Mucosa of stomach (tissue), 1 donor: ENCODE measurements around the gene TMEM242.
"Not testable (repeated sequence)": the region's sequence is repeated elsewhere in the genome, so short reads cannot be mapped to it uniquely, and the experiment has no call there.

ENCODE experiments used
- H3K27me3 ChIP-seq: one replicate; pipeline ENCODE4 v1.7.0; 2013; ENCODE audit warnings: mild to moderate bottlenecking, low read length; ENCODE audit not compliant: control insufficient read depth, insufficient read depth
- H3K36me3 ChIP-seq: one replicate; pipeline ENCODE4 v1.7.0; 2013; ENCODE audit warnings: low read length; ENCODE audit not compliant: control insufficient read depth, insufficient read depth
- H3K4me1 ChIP-seq: one replicate; pipeline ENCODE4 v1.7.0; 2013; ENCODE audit warnings: mild to moderate bottlenecking, low read length; ENCODE audit not compliant: control insufficient read depth, insufficient read depth
- H3K4me3 ChIP-seq: one replicate; pipeline ENCODE4 v1.7.0; 2013; ENCODE audit warnings: low read length
- H3K9ac ChIP-seq: one replicate; pipeline ENCODE4 v1.7.0; 2013; ENCODE audit warnings: mild to moderate bottlenecking, low read length, moderate library complexity
- H3K9me3 ChIP-seq: one replicate; pipeline ENCODE4 v1.7.0; 2013; ENCODE audit warnings: mild to moderate bottlenecking, low read length, moderate library complexity; ENCODE audit not compliant: control insufficient read depth
- donor health status: Pancreatic carcinoma.

TMEM242 gene

DNA sequence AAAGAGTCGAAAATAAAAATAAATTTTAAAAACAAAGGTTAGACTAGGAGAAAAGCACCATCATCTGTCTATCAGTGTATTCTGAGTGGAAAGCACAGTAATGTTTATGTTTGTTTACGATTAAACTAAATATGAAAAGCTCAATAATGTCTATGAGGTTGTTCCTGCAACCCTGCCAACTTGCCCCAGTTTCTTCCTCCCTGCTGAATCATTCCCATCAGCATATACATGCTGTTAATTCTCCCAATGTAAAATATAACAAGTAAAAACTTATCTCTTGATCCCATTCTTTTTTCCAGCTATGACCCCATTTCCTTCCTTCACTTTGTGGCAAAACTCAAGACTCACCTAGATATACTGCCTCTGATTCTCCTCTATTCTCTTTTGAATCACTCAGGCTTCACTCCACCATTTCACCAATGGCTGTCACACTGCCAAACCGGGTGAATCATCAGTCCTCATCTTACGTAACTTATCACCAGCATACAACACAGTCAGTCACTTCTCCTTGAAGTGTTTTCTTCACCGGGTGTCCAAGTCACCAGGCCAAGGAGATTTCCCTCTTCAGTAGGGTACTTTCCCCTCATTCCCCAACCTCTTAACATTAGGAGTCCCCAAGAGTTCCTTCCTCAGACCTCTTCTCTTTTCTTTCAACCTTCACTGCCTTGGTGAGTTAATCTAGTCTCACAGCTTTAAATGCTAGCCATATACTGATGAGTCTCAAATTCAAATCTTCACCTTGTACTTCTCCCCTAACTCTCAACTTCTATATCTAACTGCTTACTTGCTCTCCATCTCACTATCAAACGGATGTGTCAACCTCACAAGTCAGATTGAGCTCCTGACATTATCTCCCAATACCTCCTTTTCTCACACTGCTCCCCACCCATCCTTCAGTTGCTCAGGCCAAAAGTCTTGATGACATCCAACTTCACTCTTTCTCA, 6.2 kb downstream of the TMEM242 start:
- H3K27me3 ChIP-seq, result no peaks in the 10 kb centered on the region
- H3K4me3 ChIP-seq, result no peak overlapping the region
- no peaks in the 10 kb centered on the region for H3K9me3 ChIP-seq
- H3K4me1 ChIP-seq, result peaks cover 12% of the 10 kb centered on the region
- H3K36me3 ChIP-seq, result no peaks in the 10 kb centered on the region
- no peak overlapping the region for H3K9ac ChIP-seq

DNA sequence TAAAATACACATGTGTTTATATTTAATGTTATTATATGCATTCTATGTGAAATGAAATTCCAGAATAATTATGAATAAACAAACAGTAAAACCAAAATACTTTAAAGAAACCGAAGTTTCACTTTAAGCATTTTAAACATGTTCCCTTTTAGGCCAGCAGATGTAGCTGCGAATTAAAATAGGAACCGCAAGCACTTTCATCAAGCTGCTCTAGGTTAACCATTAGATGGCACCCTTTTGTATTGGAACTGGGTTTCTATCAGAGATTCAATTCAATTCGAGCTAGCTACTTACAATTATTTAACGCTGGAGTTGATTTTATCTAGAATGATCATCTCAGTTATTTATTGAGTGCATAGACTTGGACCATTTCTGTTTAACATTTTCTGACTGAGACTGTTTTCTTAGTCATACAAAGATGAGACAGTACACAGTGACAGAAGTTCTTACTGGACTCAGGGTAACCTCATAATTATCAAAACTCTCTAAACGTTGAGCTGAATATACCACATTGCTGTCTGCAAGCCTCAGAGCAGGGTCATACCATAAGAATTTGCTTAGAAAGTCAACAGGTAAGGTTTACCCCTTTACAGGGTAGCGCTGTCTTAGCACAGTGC, 8.5 kb downstream of the TMEM242 start:
- no peaks in the 10 kb centered on the region for H3K36me3 ChIP-seq
- no peaks in the 10 kb centered on the region for H3K27me3 ChIP-seq
- no peaks in the 10 kb centered on the region for H3K9me3 ChIP-seq
- no peak overlapping the region for H3K9ac ChIP-seq
- H3K4me1 ChIP-seq, result peaks cover 12% of the 10 kb centered on the region
- H3K4me3 ChIP-seq, result no peak overlapping the region

DNA sequence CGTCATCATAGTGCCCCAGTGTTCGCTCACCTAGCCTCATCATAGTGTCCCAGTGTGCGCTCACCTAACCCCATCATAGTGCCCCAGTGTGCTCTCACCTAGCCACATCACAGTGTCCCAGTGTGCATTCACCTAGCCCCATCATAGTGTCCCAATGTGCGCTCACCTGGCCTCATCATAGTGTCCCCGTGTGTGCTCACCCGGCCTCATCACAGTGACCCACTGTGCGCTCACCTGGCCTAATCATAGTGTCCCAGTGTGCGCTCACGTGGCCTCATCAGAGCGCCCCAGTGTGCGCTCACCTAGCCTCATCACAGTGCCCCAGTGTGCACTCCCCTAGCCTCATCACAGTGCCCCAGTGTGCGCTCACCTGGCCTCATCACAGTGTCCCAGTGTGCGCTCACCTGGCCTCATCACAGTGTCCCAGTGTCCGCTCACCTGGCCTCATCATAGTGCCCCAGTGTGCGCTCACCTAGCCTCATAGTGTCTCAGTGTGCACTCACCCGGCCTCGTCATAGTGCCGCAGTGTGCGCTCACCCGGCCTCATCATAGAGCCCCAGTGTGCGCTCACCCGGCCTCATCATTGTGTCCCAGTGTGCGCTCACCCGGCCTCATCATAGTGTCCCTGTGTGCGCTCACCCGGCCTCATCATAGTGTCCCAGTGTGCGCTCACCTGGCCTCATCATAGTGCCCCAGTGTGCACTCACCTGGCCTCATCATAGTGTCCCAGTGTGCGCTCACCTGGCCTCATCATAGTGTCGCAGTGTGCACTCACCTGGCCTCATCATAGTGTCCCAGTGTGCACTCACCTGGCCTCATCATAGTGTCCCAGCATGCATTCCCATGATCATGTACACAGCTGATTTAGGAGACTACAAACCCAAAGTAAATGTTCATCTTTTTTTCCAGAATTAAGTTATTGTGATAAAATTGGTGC, 9.5 kb downstream of the TMEM242 start:
- Histone ChIP-seq H3K4me3 (no peak overlapping the region), H3K4me1 (peaks cover 12% of the 10 kb centered on the region), H3K9ac (no peak overlapping the region), H3K36me3 (no peaks in the 10 kb centered on the region), H3K9me3 (no peaks in the 10 kb centered on the region), H3K27me3 (no peaks in the 10 kb centered on the region)

DNA sequence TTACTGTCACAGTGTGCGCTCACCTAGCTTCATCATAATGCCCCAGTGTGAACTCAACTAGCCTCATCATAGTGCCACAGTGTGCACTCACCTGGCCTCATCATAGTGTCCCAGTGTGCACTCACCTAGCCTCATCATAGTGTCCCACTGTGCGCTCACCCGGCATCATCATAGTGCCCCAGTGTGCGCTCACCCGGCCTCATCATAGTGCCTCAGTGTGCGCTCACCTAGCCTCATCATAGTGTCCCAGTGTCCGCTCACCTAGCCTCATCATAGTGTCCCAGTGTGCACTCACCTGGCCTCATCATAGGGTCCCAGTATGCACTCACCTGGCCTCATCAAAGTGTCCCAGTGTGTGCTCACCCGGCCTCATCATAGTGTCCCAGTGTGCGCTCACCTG, 10.6 kb downstream of the TMEM242 start:
- no peak overlapping the region for H3K9ac ChIP-seq
- H3K9me3 ChIP-seq, result no peaks in the 10 kb centered on the region
- no peak overlapping the region for H3K4me3 ChIP-seq
- H3K4me1 ChIP-seq, result peaks cover 12% of the 10 kb centered on the region
- H3K27me3 ChIP-seq, result no peaks in the 10 kb centered on the region
- no peaks in the 10 kb centered on the region for H3K36me3 ChIP-seq

DNA sequence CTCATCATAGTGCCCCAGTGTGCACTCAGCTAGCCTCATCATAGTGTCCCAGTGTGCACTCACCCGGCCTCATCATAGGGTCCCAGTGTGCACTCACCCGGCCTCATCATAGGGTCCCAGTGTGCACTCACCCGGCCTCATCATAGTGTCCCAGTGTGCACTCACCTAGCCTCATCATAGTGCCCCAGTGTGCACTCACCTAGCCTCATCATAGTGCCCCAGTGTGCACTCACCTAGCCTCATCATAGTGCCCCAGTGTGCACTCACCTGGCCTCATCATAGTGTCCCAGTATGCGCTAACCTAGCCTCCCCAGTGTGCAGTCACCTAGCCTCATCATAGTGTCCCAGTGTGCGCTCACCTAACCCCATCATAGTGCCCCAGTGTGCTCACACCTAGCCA, 12.6 kb downstream of the TMEM242 start:
- H3K9me3 ChIP-seq, H3K27me3 ChIP-seq, H3K9ac ChIP-seq, H3K36me3 ChIP-seq, H3K4me1 ChIP-seq, H3K4me3 ChIP-seq: not testable (repeated sequence)

DNA sequence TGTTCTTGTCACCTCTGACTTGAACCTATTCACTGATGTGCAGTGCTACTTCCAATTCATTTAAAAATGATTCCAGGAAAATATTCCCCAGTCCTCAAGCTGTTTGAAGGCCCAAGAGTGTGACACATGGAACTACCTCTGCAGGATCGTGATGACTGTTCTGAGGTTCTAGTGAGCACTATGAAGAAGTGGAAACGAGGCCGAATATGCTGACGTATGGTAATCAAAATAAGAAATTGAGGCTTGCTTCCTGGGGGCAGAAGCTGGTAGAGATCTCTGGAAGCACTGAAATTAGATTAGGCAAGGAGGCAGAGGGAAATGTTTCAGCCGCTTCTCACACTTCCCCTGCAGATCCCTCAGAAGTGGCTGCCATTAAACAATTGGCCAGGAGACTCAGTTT, 15.7 kb downstream of the TMEM242 start:
- Histone ChIP-seq H3K4me3 (no peak overlapping the region), H3K36me3 (no peaks in the 10 kb centered on the region), H3K4me1 (peaks cover 26% of the 10 kb centered on the region), H3K9me3 (no peaks in the 10 kb centered on the region), H3K27me3 (no peaks in the 10 kb centered on the region), H3K9ac (no peak overlapping the region)

DNA sequence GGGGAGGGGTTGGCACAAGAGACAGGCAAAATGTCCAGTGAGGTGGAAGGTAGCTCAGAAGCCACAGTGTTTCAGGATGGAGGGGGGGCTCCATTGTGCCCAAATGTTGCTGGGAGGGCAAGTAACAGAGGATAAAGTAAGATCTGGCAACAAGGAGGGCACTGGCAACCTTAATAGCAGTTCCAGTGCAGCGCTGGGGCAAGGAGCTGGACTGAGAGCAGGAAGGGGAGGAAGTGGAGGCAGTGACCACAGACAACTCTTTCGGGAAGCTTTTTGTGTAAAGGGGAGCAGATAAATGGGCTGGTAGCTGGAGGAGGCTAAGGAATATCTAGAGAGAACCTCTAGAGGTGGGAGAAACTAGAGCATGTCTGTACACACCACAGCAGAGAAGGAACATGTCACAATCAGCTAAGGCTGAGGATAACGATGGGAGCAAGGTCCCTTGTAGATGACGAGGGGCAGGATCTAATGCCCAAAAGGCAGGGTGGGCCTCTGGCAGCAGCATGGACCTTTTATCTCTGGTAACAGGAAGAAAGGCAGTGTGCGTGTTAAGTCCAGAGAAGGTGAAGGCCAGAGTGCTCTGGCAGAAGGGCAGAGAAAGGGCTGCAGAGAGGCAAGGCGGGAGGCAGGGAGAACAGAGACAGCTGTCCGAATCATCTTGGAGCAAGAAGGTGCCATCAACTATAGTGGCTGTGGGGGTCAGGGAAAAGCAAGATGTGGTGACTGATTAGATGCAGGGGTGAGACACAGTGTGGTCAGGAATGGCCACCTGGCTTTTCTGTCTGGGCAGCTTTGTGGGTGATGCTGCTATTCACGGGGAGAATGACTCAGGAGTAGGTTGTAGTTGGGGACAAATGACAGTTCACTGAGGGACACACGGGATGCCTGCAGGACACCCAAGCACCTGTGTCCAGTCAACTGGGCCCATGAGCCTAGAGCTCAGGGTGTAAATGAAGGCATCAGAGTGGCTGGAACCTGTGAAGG, 17.4 kb downstream of the TMEM242 start:
- peaks cover 31% of the 10 kb centered on the region for H3K4me1 ChIP-seq

DNA sequence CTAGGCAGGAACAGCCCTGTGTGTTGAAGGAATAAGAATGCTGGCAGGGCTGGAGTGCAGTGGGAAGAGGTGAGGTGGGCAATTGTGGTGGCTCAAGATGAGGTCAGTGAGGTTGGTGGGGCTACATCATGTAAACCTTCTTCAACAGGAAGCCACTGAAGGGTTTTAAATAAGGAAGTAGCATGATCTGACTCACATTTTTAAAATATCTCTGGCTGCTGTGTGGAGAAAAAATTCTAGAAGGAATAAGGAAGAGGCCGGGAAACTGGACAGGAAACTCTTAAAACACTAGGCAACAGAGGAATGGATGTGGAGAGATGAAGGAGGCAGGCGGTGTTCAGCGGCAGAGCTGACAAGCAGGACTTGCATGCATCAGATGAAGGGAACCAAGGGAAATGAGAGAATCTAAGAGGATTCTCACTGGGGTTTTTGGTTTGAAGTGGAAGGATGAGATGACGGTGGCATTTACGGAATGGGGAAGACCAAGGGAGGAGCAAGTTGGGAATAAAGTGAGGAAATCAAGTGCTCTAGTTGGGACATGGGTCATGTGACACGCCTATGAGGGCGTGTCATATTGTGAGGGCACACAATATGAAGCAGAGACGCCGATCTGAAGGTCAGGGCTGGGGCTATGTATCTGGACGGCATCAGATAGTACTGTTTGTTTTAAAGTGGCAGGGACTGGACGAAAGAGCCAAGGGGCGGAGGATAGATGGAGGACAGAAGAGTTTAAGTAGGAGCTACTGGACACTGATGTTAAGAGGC, 18.2 kb downstream of the TMEM242 start:
- Histone ChIP-seq H3K9me3 (no peaks in the 10 kb centered on the region), H3K4me3 (no peak overlapping the region), H3K27me3 (no peaks in the 10 kb centered on the region), H3K4me1 (peaks cover 31% of the 10 kb centered on the region), H3K36me3 (no peaks in the 10 kb centered on the region), H3K9ac (no peak overlapping the region)

More for the DNA sequence above, 17.4 kb downstream of the TMEM242 start:
- Histone ChIP-seq H3K9me3 (no peaks in the 10 kb centered on the region), H3K9ac (no peak overlapping the region), H3K36me3 (no peaks in the 10 kb centered on the region), H3K4me3 (no peak overlapping the region), H3K27me3 (no peaks in the 10 kb centered on the region)

DNA sequence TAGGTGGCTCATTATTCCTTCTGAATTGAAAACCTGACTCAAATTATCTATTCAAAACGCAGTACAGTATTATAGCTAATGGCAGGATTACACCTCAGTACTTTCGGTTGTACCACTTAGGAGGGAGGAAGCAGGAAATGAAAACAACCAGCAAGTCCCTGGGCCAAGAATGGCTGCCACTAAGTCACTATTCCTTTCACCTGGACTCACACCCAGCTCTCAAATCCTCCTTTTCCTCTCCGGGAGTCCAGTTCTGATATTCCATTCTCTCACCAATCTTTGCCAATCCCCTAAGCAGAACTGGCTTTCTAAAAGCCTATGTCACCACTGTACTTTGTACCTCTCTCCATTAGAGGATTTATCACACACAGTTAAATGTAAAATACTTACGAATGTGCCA, 20.6 kb downstream of the TMEM242 start:
- Histone ChIP-seq H3K4me1 (peaks cover 31% of the 10 kb centered on the region), H3K4me3 (no peak overlapping the region), H3K36me3 (no peaks in the 10 kb centered on the region), H3K9ac (no peak overlapping the region), H3K9me3 (no peaks in the 10 kb centered on the region), H3K27me3 (no peaks in the 10 kb centered on the region)

DNA sequence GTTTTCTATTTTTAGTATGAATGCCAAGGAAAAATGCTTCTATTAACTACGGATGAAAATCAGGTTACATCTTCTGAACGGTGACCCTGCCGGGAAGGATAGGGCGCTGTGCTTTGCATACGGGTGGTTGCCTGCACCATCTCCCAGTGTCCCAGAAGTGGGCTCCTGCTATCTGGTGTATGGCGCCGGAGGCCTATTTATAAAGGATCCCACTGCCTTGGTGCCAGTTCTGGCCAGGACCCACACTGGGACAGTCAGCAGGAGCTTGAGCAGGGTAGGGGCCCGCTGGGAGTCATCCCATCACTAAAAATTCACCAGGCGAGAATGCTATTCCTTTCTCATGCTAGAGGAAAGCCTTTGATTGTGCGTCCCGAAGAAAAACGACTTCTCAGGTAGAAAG, 22.9 kb downstream of the TMEM242 start:
- no peaks in the 10 kb centered on the region for H3K36me3 ChIP-seq
- H3K4me1 ChIP-seq, result peaks cover 22% of the 10 kb centered on the region
- no peaks in the 10 kb centered on the region for H3K9me3 ChIP-seq
- no peak overlapping the region for H3K4me3 ChIP-seq
- H3K27me3 ChIP-seq, result no peaks in the 10 kb centered on the region
- H3K9ac ChIP-seq, result no peak overlapping the region
